GM12801 (cell line): ENCODE results near the gene SHROOM1.

Experiments
- TF ChIP-seq, protein P1 (sequence below): IDR thresholded peaks from one replicate; pipeline ENCODE4 v1.5.1; 2011; ENCODE audit warnings: control low read depth; ENCODE audit not compliant: insufficient read length; ENCODE audit errors: extremely low read depth

Gene SHROOM1

DNA sequence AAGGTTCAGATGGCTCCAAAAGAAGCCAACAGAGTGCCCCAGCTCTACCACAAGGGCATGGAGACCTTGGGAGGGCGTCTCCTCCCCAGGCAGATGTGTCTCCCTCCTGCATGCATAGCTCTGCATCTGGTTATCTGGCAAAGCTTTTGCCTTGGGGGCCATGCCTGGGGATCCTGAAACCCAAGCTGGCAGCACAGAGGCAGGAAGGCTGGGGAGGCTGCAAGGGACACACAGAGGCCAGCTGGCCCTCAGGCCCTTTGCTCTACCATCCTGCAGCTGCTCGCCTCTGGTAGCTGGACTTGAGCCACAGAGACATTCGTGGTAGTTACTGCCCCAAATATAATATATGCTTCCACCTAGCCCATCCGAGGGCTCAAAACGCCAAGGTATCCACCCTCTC, 57.3 kb downstream of the SHROOM1 start:
- TF ChIP-seq, protein P1, sequence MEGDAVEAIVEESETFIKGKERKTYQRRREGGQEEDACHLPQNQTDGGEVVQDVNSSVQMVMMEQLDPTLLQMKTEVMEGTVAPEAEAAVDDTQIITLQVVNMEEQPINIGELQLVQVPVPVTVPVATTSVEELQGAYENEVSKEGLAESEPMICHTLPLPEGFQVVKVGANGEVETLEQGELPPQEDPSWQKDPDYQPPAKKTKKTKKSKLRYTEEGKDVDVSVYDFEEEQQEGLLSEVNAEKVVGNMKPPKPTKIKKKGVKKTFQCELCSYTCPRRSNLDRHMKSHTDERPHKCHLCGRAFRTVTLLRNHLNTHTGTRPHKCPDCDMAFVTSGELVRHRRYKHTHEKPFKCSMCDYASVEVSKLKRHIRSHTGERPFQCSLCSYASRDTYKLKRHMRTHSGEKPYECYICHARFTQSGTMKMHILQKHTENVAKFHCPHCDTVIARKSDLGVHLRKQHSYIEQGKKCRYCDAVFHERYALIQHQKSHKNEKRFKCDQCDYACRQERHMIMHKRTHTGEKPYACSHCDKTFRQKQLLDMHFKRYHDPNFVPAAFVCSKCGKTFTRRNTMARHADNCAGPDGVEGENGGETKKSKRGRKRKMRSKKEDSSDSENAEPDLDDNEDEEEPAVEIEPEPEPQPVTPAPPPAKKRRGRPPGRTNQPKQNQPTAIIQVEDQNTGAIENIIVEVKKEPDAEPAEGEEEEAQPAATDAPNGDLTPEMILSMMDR, result no peak

DNA sequence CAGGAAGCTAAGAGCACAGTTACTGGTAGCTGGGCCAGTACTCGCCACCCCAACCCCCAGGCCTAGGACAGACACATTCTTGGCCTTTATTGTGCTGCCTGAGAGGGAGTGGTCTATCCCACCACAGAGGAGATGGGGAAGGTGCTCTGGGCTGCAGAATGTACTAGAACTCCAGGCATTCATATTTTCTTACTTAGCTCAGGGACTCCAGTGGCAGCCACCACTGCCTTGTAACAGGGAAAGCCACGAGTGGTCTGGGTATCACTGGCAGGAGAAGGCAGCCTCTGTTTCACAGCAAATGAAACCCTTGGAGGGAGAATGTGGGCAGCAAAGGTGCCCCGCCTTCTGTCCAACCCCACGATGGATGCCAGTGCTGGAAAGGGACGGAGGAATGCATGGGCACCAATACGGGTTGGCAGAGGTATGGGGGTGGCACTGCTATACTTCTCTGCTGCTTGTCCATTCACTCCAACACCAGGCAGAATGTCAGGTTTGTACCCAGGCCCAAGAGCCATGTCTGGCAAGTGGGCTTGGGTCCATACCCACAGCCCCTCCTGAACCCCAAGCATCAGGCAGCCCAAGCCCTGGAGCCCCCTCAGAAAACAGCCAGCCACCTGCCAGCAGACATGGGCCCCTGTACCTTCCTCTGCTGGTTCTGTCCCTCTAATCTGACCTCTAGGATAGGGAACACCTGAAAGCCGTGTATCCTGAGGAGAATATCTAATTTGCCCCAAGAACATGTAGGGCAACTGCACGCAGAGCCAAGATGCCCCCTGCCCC, 58.0 kb downstream of the SHROOM1 start:
- TF ChIP-seq, protein P1, result no peak
